HFFc6 (cell line): ENCODE results near the gene EDEM1. TPM values are rescaled to one million over a fixed set of nuclear protein-coding genes. Genes with fewer than 3 reads are reported as not detected.

ENCODE experiments used
- DNase-seq: peaks from one replicate; pipeline ENCODE4 v3.0.0-alpha.2; 2018
- H3K27ac Mint-ChIP-seq: 2 replicates; pipeline ENCODE4 v1.8.0; 2020; ENCODE audit warnings: mild to moderate bottlenecking, mixed read lengths
- H3K27me3 Mint-ChIP-seq: 2 replicates; pipeline ENCODE4 v1.8.0; 2021; ENCODE audit warnings: mild to moderate bottlenecking, moderate library complexity, mixed read lengths; ENCODE audit not compliant: insufficient read depth
- H3K36me3 Mint-ChIP-seq: 2 replicates; pipeline ENCODE4 v1.8.0; 2021; ENCODE audit warnings: low read depth, mixed read lengths
- H3K4me1 Mint-ChIP-seq: 2 replicates; pipeline ENCODE4 v1.8.0; 2020; ENCODE audit warnings: low read depth, mixed read lengths
- H3K4me3 Mint-ChIP-seq: 2 replicates; pipeline ENCODE4 v1.8.0; 2020; ENCODE audit warnings: mild to moderate bottlenecking, moderate library complexity, mixed read lengths
- H3K9me3 Mint-ChIP-seq: 2 replicates; pipeline ENCODE4 v1.8.0; 2020; ENCODE audit warnings: mild to moderate bottlenecking, mixed read lengths
- CTCF ChIP-seq: fragments of 200-600 bp; sonication (generic); IDR thresholded peaks from 2 replicates; pipeline ENCODE4 v1.5.0; 2021; ENCODE audit warnings: antibody characterized with exemption, mild to moderate bottlenecking
- total RNA-seq, 6 experiments: library from RNA; stranded (reverse); fragmentation: NEBNext Ultra II Directional; extraction: Animal tissue kit (Norgen Biotek cat#: 25700); gene quantifications; 2 replicates in 1 of 6; 3 replicates in 5 of 6; pipeline ENCODE4 v1.2.3, GENCODE V29; 2021

The EDEM1 gene
- total RNA-seq, 6 experiments from 2014 or later, result 47.6 to 56.4 (median 52.0) TPM

DNA sequence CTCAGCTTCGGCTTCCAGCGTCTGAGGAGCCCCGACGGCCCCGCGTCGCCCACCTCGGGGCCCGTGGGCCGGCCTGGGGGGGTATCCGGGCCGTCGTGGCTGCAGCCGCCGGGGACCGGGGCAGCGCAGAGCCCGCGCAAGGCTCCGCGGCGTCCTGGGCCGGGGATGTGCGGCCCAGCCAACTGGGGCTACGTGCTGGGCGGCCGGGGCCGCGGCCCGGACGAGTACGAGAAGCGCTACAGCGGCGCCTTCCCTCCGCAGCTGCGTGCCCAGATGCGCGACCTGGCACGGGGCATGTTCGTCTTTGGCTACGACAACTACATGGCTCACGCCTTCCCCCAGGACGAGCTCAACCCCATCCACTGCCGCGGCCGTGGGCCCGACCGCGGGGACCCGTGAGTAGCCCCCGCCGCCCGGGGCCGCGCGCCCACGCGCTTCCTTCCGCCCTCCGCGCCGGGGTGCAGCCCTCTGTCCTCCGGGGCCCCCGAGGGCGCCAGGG is 462 bp downstream of the EDEM1 start:
- Mint-ChIP-seq H3K4me3 (peak overlapping the region; percentile 99), H3K9me3 (no peaks in the 10 kb centered on the region), H3K36me3 (peaks cover 13% of the 10 kb centered on the region), H3K27me3 (no peaks in the 10 kb centered on the region), H3K4me1 (peaks cover 44% of the 10 kb centered on the region), H3K27ac (peak overlapping the region; percentile 91)
- peak; percentile 9 for DNase-seq
- TF ChIP-seq CTCF, result no peak; the same call in 1 of the 2 replicates

GRCh38 chr3:5188419-5189221 is 1.1 kb downstream of the EDEM1 start:
- no peaks in the 10 kb centered on the region for H3K9me3 Mint-ChIP-seq
- no peak for TF ChIP-seq CTCF
- H3K36me3 Mint-ChIP-seq, result peaks cover 14% of the 10 kb centered on the region
- peaks cover 47% of the 10 kb centered on the region for H3K4me1 Mint-ChIP-seq
- H3K4me3 Mint-ChIP-seq, result peak overlapping the region; percentile 99
- H3K27me3 Mint-ChIP-seq, result no peaks in the 10 kb centered on the region
- peak; percentile 9 for DNase-seq
- H3K27ac Mint-ChIP-seq, result peak overlapping the region; percentile 91

- peak overlapping the region; percentile 99 for H3K4me3 Mint-ChIP-seq
- H3K36me3 Mint-ChIP-seq, result peaks cover 14% of the 10 kb centered on the region
- no peak for DNase-seq
- peak overlapping the region; percentile 9 for H3K27ac Mint-ChIP-seq
- H3K27me3 Mint-ChIP-seq, result no peaks in the 10 kb centered on the region
- TF ChIP-seq CTCF, result no peak
- H3K9me3 Mint-ChIP-seq, result no peaks in the 10 kb centered on the region
- peaks cover 64% of the 10 kb centered on the region for H3K4me1 Mint-ChIP-seq
These were observed 2.8 kb downstream of the EDEM1 start for GRCh38 chr3:5190147-5190791.

GRCh38 chr3:5191555-5192304 is 4.2 kb downstream of the EDEM1 start:
- no peak for TF ChIP-seq CTCF
- H3K4me1 Mint-ChIP-seq, result peaks cover 69% of the 10 kb centered on the region
- peak overlapping the region; percentile 0 for H3K27ac Mint-ChIP-seq
- H3K9me3 Mint-ChIP-seq, result no peaks in the 10 kb centered on the region
- DNase-seq, result no peak
- no peak overlapping the region for H3K4me3 Mint-ChIP-seq
- peaks cover 21% of the 10 kb centered on the region for H3K36me3 Mint-ChIP-seq
- no peaks in the 10 kb centered on the region for H3K27me3 Mint-ChIP-seq

DNA sequence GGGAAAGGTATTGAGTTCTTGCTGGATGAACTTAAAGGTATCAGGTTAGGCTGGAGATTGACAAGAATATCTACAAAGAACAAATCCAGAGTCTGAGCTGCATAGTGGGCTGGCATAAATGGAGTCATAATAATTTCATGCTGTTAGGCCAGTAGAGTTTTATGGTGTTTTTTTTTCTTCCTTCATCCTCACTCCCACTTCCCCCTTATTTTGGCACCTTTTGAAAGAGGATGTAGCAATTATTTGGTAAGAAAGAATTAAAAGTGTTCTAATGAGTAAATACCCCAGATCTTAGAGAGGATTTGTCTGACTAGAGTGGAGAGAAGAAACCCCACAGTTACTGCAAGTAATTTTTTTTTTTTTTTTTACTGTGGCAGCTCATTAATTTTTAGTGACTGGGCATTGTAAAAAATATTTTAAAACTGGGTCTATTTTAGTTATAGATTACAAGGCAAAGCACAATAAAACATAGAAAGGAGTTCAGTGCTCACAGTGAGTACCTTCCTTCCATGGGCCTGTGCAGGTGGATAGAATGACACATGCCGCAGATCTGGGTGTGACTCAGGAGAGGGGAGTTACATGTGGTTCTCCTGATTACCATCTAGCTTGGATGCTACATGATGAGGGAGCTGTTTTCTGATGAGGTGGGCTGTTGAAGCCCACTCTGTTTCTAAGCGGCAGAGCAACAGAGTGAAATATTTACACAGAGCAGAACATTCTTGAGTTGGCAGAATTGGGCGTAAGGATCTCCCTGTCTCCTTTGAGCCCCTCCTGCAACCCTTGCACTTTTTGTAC is 5.3 kb downstream of the EDEM1 start:
- H3K9me3 Mint-ChIP-seq, result no peaks in the 10 kb centered on the region
- peaks cover 31% of the 10 kb centered on the region for H3K36me3 Mint-ChIP-seq
- no peak for TF ChIP-seq CTCF
- no peaks in the 10 kb centered on the region for H3K27me3 Mint-ChIP-seq
- peaks cover 79% of the 10 kb centered on the region for H3K4me1 Mint-ChIP-seq
- H3K27ac Mint-ChIP-seq, result peak overlapping the region; percentile 0
- H3K4me3 Mint-ChIP-seq, result no peak overlapping the region
- DNase-seq, result no peak
